GM19193 (cell line): ENCODE data around the gene C20orf141.

ENCODE experiments used
- POLR2A ChIP-seq: IDR thresholded peaks from 4 replicates; pipeline ENCODE4 v1.6.1; 2011; ENCODE audit not compliant: insufficient read depth, insufficient read length; ENCODE audit errors: extremely low read depth

C20orf141 gene

GRCh38 chr20:2814587-2815051 lies at the start of gene C20orf141:
TSS of gene C20orf141 (plus strand) at chr20:2814987. CDS start at chr20:2815185, 198 bp downstream.
- no peak for TF ChIP-seq POLR2A

GRCh38 chr20:2767768-2768631 lies 46.8 kb upstream of the C20orf141 start:
- no peak for TF ChIP-seq POLR2A

GRCh38 chr20:2768632-2769015 lies 46.2 kb upstream of the C20orf141 start:
- no peak for TF ChIP-seq POLR2A

- no peak for TF ChIP-seq POLR2A
Measured at GRCh38 chr20:2771631-2772080, 43.1 kb upstream of the C20orf141 start.

- TF ChIP-seq POLR2A: no peak
Measured at GRCh38 chr20:2773812-2774211, 41.0 kb upstream of the C20orf141 start.

GRCh38 chr20:2775139-2775538 lies 39.6 kb upstream of the C20orf141 start:
- no peak for TF ChIP-seq POLR2A

- no peak for TF ChIP-seq POLR2A
Measured at GRCh38 chr20:2778602-2779321, 36.0 kb upstream of the C20orf141 start.

- no peak for TF ChIP-seq POLR2A
Measured at GRCh38 chr20:2780948-2781347, 33.8 kb upstream of the C20orf141 start.

GRCh38 chr20:2783908-2784566 lies 30.8 kb upstream of the C20orf141 start:
- TF ChIP-seq POLR2A: no peak

GRCh38 chr20:2793471-2793870 lies 21.3 kb upstream of the C20orf141 start:
- peak; percentile 2 for TF ChIP-seq POLR2A

GRCh38 chr20:2794202-2794748 lies 20.5 kb upstream of the C20orf141 start:
- TF ChIP-seq POLR2A: no peak

- no peak for TF ChIP-seq POLR2A
Measured at GRCh38 chr20:2794866-2795447, 19.8 kb upstream of the C20orf141 start.

GRCh38 chr20:2795451-2795850 lies 19.3 kb upstream of the C20orf141 start:
- no peak for TF ChIP-seq POLR2A

GRCh38 chr20:2796011-2796660 lies 18.7 kb upstream of the C20orf141 start:
- TF ChIP-seq POLR2A: no peak
